Neural progenitor cell (in vitro differentiated cells): ENCODE measurements around the gene STT3A. TPM values are rescaled to one million over a fixed set of nuclear protein-coding genes. Genes with fewer than 3 reads are reported as not detected.
"Not testable (repeated sequence)": the region's sequence is repeated elsewhere in the genome, so short reads cannot be mapped to it uniquely, and the experiment has no call there.

ENCODE experiments used
- DNase-seq: peaks from one replicate; pipeline ENCODE4 v3.0.0-alpha.2; 2016; ENCODE audit warnings: low spot score
- H2AFZ ChIP-seq: fragments of 200-600 bp; sonication (generic); replicated peaks from 2 replicates; pipeline ENCODE4 v1.6.1; 2016; ENCODE audit warnings: antibody characterized with exemption
- H3F3A ChIP-seq: fragments of 200-600 bp; sonication (generic); 2 replicates; pipeline ENCODE4 v1.6.1; 2016; ENCODE audit warnings: antibody characterized with exemption, low read depth
- H3K27ac ChIP-seq: fragments of 200-600 bp; sonication (generic); 2 replicates; pipeline ENCODE4 v1.5.1; 2016; ENCODE audit warnings: mild to moderate bottlenecking
- H3K27me3 ChIP-seq: fragments of 200-600 bp; sonication (generic); 2 replicates; pipeline ENCODE4 v1.6.1; 2016; ENCODE audit warnings: mild to moderate bottlenecking, moderate library complexity
- H3K36me3 ChIP-seq: fragments of 200-600 bp; sonication (generic); 2 replicates; pipeline ENCODE4 v1.5.1; 2016
- H3K4me1 ChIP-seq: fragments of 200-600 bp; sonication (generic); 2 replicates; pipeline ENCODE4 v1.6.1; 2016; ENCODE audit warnings: mixed run types
- H3K4me2 ChIP-seq: fragments of 200-600 bp; sonication (generic); 2 replicates; pipeline ENCODE4 v1.6.1; 2016
- H3K4me3 ChIP-seq: fragments of 200-600 bp; sonication (generic); 2 replicates; pipeline ENCODE4 v1.5.1; 2016
- H3K79me2 ChIP-seq: fragments of 200-600 bp; sonication (generic); 2 replicates; pipeline ENCODE4 v1.6.1; 2016; ENCODE audit warnings: low read depth
- H3K9ac ChIP-seq: fragments of 200-600 bp; sonication (generic); 2 replicates; pipeline ENCODE4 v1.6.1; 2016
- H3K9me3 ChIP-seq: fragments of 200-600 bp; sonication (generic); 2 replicates; pipeline ENCODE4 v1.5.1; 2016; ENCODE audit warnings: low read depth
- H4K20me1 ChIP-seq: fragments of 200-600 bp; sonication (generic); 2 replicates; pipeline ENCODE4 v1.6.1; 2016; ENCODE audit warnings: low read depth
- H3K27ac Mint-ChIP-seq: 3 replicates; pipeline ENCODE4 v1.8.0; 2021; ENCODE audit warnings: mixed read lengths
- H3K27me3 Mint-ChIP-seq: 2 replicates; pipeline ENCODE4 v1.8.0; 2022; ENCODE audit warnings: low read depth, mild to moderate bottlenecking, inconsistent platforms, moderate library complexity, mixed read lengths; ENCODE audit not compliant: insufficient read depth
- H3K36me3 Mint-ChIP-seq: 3 replicates; pipeline ENCODE4 v1.8.0; 2021; ENCODE audit warnings: mixed read lengths
- H3K4me1 Mint-ChIP-seq: 3 replicates; pipeline ENCODE4 v1.8.0; 2021; ENCODE audit warnings: mixed read lengths
- H3K4me3 Mint-ChIP-seq: 3 replicates; pipeline ENCODE4 v1.8.0; 2021; ENCODE audit warnings: mild to moderate bottlenecking, moderate library complexity, mixed read lengths
- H3K9me3 Mint-ChIP-seq: 3 replicates; pipeline ENCODE4 v1.8.0; 2020; ENCODE audit warnings: mixed read lengths
- EZH2 ChIP-seq: fragments of 200-600 bp; sonication (generic); IDR thresholded peaks from 2 replicates; pipeline ENCODE4 v1.6.1; 2017; ENCODE audit warnings: antibody characterized with exemption, mild to moderate bottlenecking, moderate library complexity
- EZH2phosphoT487 ChIP-seq: fragments of 200-600 bp; sonication (generic); IDR thresholded peaks from 2 replicates; pipeline ENCODE4 v1.6.1; 2017; ENCODE audit warnings: antibody characterized with exemption
- total RNA-seq: library from RNA; depleted of rRNA; stranded (reverse); fragments of >200 nt; gene quantifications from 2 replicates; pipeline ENCODE4 v1.2.3, GENCODE V29; 2015; ENCODE audit warnings: low replicate concordance
- TF ChIP-seq, protein P1 (sequence below): fragments of 200-600 bp; sonication (generic); IDR thresholded peaks from 2 replicates; pipeline ENCODE4 v1.5.1; 2017; ENCODE audit warnings: antibody characterized with exemption, mild to moderate bottlenecking

Gene STT3A
- total RNA-seq, 1 donor from 2014 or later, result 111 TPM

DNA sequence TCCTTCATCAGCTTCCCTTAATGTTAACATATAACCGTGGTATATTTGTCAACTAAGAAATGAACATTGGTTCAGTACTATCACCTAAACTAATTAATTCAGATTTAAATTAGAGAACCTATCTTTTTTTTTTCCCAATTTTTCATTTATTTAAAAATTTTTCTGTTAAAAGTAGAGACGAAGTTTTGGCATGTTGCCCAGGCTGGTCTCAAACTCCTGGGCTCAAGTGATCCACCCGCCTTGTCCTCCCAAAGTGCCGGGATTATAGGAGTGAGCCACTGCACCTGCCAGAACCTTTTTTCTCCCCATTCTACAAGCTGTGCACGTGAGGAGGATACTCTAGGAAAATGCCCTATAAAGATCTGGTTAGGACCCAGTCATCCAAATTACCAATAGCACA is 19.7 kb upstream of the STT3A start:
- H3K27ac ChIP-seq, result no peak overlapping the region
- H3K9me3 ChIP-seq, result no peaks in the 10 kb centered on the region
- Mint-ChIP-seq H3K27me3 (peaks cover 2% of the 10 kb centered on the region), H3K4me1 (peaks cover 16% of the 10 kb centered on the region), H3K4me3 (no peak overlapping the region), H3K36me3 (peaks cover 20% of the 10 kb centered on the region), H3K9me3 (no peaks in the 10 kb centered on the region), H3K27ac (no peak overlapping the region)
- H3K79me2 ChIP-seq, result peaks cover 34% of the 10 kb centered on the region
- H3K9ac ChIP-seq, result no peak overlapping the region
- TF ChIP-seq EZH2phosphoT487 (no peak), EZH2 (no peak)
- no peaks in the 10 kb centered on the region for H3K27me3 ChIP-seq
- H3F3A ChIP-seq, result no peaks in the 10 kb centered on the region
- peaks cover 10% of the 10 kb centered on the region for H4K20me1 ChIP-seq
- H3K36me3 ChIP-seq, result peaks cover 3% of the 10 kb centered on the region
- no peak for DNase-seq
- peaks cover 9% of the 10 kb centered on the region for H3K4me1 ChIP-seq
- H3K4me3 ChIP-seq, result no peak overlapping the region
- no peak overlapping the region for H3K4me2 ChIP-seq
- H2AFZ ChIP-seq, result no peak overlapping the region

DNA sequence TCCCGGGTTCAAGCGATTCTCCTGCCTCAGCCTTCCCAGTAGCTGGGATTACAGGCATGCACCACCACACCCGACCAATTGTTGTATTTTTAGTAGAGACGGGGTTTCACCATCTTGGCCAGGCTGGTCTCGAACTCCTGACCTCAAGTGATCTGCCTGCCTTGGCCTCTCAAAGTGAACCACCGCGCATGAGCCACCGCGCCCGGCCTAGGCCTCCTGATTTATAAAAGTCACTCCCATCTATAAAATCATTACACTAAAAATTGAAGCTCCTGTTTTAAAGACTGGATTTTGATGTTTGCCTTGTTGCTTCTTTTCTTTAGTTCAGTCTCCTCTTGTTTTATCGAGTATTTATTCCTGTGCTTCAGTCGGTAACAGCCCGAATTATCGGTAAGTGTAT is 15.5 kb upstream of the STT3A start:
- not testable (repeated sequence) for DNase-seq, H3K27ac ChIP-seq, H3K27me3 ChIP-seq, H4K20me1 ChIP-seq, H3K36me3 ChIP-seq, H3K4me1 Mint-ChIP-seq, H3K79me2 ChIP-seq, H3K9me3 ChIP-seq, H3K4me3 Mint-ChIP-seq, H3K4me1 ChIP-seq, H3K4me3 ChIP-seq, H3K27me3 Mint-ChIP-seq, H2AFZ ChIP-seq, H3K27ac Mint-ChIP-seq, H3K9me3 Mint-ChIP-seq, H3K9ac ChIP-seq, H3F3A ChIP-seq, H3K4me2 ChIP-seq
- peaks cover 30% of the 10 kb centered on the region for H3K36me3 Mint-ChIP-seq

DNA sequence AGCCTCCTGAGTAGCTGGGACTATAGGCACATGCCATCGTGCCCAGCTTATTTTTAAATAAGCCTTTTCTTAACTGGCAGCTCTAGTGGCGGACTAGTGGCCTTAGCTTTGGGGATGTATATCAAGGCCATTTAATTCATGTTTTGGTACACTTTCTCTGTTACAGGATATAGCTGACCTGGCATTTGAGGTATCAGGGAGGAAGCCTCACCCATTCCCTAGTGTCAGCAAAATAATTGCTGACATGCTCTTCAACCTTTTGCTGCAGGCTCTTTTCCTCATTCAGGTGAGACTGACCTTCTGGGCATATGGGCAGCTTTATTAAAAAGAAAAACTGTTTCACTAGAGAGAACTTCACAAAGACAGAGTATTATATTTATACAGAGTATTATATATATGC is 13.9 kb upstream of the STT3A start:
- no peak overlapping the region for H2AFZ ChIP-seq
- no peaks in the 10 kb centered on the region for H3K79me2 ChIP-seq
- no peaks in the 10 kb centered on the region for H4K20me1 ChIP-seq
- H3K4me1 Mint-ChIP-seq, result no peaks in the 10 kb centered on the region
- no peaks in the 10 kb centered on the region for H3K4me1 ChIP-seq
- no peak overlapping the region for H3K4me3 ChIP-seq
- no peak for DNase-seq
- H3F3A ChIP-seq, result no peaks in the 10 kb centered on the region
- H3K36me3 ChIP-seq, result peaks cover 9% of the 10 kb centered on the region
- no peak overlapping the region for H3K27ac ChIP-seq
- H3K9ac ChIP-seq, result no peak overlapping the region
- no peak overlapping the region for H3K4me2 ChIP-seq
- TF ChIP-seq, protein P1, sequence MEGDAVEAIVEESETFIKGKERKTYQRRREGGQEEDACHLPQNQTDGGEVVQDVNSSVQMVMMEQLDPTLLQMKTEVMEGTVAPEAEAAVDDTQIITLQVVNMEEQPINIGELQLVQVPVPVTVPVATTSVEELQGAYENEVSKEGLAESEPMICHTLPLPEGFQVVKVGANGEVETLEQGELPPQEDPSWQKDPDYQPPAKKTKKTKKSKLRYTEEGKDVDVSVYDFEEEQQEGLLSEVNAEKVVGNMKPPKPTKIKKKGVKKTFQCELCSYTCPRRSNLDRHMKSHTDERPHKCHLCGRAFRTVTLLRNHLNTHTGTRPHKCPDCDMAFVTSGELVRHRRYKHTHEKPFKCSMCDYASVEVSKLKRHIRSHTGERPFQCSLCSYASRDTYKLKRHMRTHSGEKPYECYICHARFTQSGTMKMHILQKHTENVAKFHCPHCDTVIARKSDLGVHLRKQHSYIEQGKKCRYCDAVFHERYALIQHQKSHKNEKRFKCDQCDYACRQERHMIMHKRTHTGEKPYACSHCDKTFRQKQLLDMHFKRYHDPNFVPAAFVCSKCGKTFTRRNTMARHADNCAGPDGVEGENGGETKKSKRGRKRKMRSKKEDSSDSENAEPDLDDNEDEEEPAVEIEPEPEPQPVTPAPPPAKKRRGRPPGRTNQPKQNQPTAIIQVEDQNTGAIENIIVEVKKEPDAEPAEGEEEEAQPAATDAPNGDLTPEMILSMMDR, result no peak
- TF ChIP-seq EZH2 (no peak), EZH2phosphoT487 (no peak)
- H3K9me3 Mint-ChIP-seq, result no peaks in the 10 kb centered on the region
- no peaks in the 10 kb centered on the region for H3K27me3 Mint-ChIP-seq
- H3K4me3 Mint-ChIP-seq, result no peak overlapping the region
- H3K36me3 Mint-ChIP-seq, result peaks cover 34% of the 10 kb centered on the region
- H3K27me3 ChIP-seq, result no peaks in the 10 kb centered on the region
- H3K27ac Mint-ChIP-seq, result no peak overlapping the region
- H3K9me3 ChIP-seq, result no peaks in the 10 kb centered on the region

DNA sequence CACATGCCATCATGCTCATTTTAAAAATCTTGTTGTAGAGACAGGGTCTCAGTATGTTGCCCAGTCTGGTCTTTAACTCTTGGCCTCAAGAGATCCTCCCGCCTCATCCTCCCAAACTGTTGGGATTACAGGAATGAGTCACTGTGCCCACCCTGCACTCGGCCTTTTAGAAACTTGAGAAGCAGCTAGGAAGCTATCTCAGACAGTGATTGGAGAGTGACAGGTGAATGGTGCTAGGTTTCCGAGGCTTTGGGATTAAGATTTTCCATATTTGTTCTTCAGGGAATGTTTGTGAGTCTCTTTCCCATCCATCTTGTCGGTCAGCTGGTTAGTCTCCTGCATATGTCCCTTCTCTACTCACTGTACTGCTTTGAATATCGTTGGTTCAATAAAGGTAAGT is 12.8 kb upstream of the STT3A start:
- no peak overlapping the region for H3K4me2 ChIP-seq
- no peak overlapping the region for H3K27ac Mint-ChIP-seq
- no peak overlapping the region for H3K4me3 Mint-ChIP-seq
- TF ChIP-seq EZH2, result no peak
- TF ChIP-seq EZH2phosphoT487, result no peak
- TF ChIP-seq, protein P1, result no peak
- H3K9me3 ChIP-seq, result no peaks in the 10 kb centered on the region
- no peaks in the 10 kb centered on the region for H3K27me3 Mint-ChIP-seq
- H3K4me3 ChIP-seq, result no peak overlapping the region
- no peak overlapping the region for H3K27ac ChIP-seq
- no peak overlapping the region for H3K9ac ChIP-seq
- H3K9me3 Mint-ChIP-seq, result no peaks in the 10 kb centered on the region
- DNase-seq, result no peak
- H3K4me1 Mint-ChIP-seq, result no peaks in the 10 kb centered on the region
- no peaks in the 10 kb centered on the region for H3F3A ChIP-seq
- H3K79me2 ChIP-seq, result no peaks in the 10 kb centered on the region
- peaks cover 14% of the 10 kb centered on the region for H3K36me3 ChIP-seq
- H3K4me1 ChIP-seq, result no peaks in the 10 kb centered on the region
- no peak overlapping the region for H2AFZ ChIP-seq
- H4K20me1 ChIP-seq, result no peaks in the 10 kb centered on the region
- H3K27me3 ChIP-seq, result no peaks in the 10 kb centered on the region
- peaks cover 39% of the 10 kb centered on the region for H3K36me3 Mint-ChIP-seq
